H1 (cell line): ENCODE measurements around the gene ADRB1. TPM values are rescaled to one million over a fixed set of nuclear protein-coding genes. Genes with fewer than 3 reads are reported as not detected.

Source experiments
- CTCF ChIA-PET: fragments of 300-600 bp; sonication (Branson Sonifier 250); formaldehyde crosslinking; loops from one replicate; lab custom pipeline; 2021; ENCODE audit not compliant: partially characterized antibody; lab: Charles Lee
- POLR2A ChIA-PET: fragments of 300-600 bp; sonication (Branson Sonifier 250); formaldehyde crosslinking; loops from one replicate; lab custom pipeline; 2021; ENCODE audit warnings: inconsistent platforms; ENCODE audit not compliant: partially characterized antibody; lab: Charles Lee
- DNase-seq, 2 experiments: peaks; one replicate each; pipeline versions ENCODE4 v3.0.0 to v3.0.0-alpha.2; 2010 to 2022; ENCODE audit warnings: low spot score in 2 of 2, low read depth in 1 of 2, mixed read lengths in 1 of 2
- FAIRE-seq: peaks from 2 replicates; lab custom pipeline; 2011; peaks lifted over from hg19 to GRCh38; lab: Jason Lieb, UNC
- H2AFZ ChIP-seq: 2 replicates; pipeline ENCODE4 v1.8.1; 2012; ENCODE audit warnings: low read length, inconsistent platforms
- H2AK5ac ChIP-seq: 2 replicates; pipeline ENCODE4 v1.6.1; 2013; ENCODE audit warnings: low read depth, low read length
- H2BK120ac ChIP-seq: replicated peaks from 2 replicates; pipeline ENCODE3; 2013; ENCODE audit warnings: low read depth, low read length, inconsistent platforms
- H2BK12ac ChIP-seq: 2 replicates; pipeline ENCODE4 v1.6.1; 2013; ENCODE audit warnings: low read depth, low read length
- H2BK15ac ChIP-seq: 2 replicates; pipeline ENCODE4 v1.6.1; 2013; ENCODE audit warnings: low read length
- H2BK20ac ChIP-seq: 2 replicates; pipeline ENCODE4 v1.6.1; 2013; ENCODE audit warnings: low read length
- H2BK5ac ChIP-seq: 2 replicates; pipeline ENCODE4 v1.6.1; 2013; ENCODE audit warnings: low read depth, low read length
- H3K14ac ChIP-seq: 2 replicates; pipeline ENCODE4 v1.6.1; 2013; ENCODE audit warnings: inconsistent platforms; ENCODE audit not compliant: insufficient read length
- H3K18ac ChIP-seq: 2 replicates; pipeline ENCODE4 v1.6.1; 2013; ENCODE audit warnings: low read length; ENCODE audit errors: extremely low read depth
- H3K23ac ChIP-seq: 2 replicates; pipeline ENCODE4 v1.6.1; 2013; ENCODE audit warnings: inconsistent platforms; ENCODE audit not compliant: insufficient read length
- H3K23me2 ChIP-seq: 2 replicates; pipeline ENCODE4 v1.6.1; 2013; ENCODE audit warnings: low read depth, low read length
- H3K27ac ChIP-seq: 2 replicates; pipeline ENCODE4 v1.6.1; 2011; ENCODE audit warnings: low read depth, low read length, inconsistent platforms
- H3K27me3 ChIP-seq, 4 experiments: replicated peaks in 1 of 4; 1 replicate in 1 of 4; 2 replicates in 3 of 4; pipeline versions ENCODE4 v1.6.1 to v1.8.1; 2011 to 2013; ENCODE audit warnings: low read length in 3 of 4, mild to moderate bottlenecking in 3 of 4, inconsistent platforms in 2 of 4, mixed read lengths in 2 of 4, moderate library complexity in 1 of 4; ENCODE audit not compliant: control insufficient read depth in 3 of 4, insufficient read depth in 3 of 4; ENCODE audit errors: extremely low read depth in 1 of 4
- H3K36me3 ChIP-seq, 4 experiments: 2 replicates each; pipeline versions ENCODE4 v1.6.1 to v1.8.1; 2011 to 2013; ENCODE audit warnings: mild to moderate bottlenecking in 4 of 4, low read length in 3 of 4, moderate library complexity in 2 of 4, control low read depth in 1 of 4, inconsistent platforms in 1 of 4; ENCODE audit not compliant: insufficient read depth in 4 of 4, control insufficient read depth in 2 of 4
- H3K4ac ChIP-seq: replicated peaks from 2 replicates; pipeline ENCODE3; 2013; ENCODE audit warnings: low read length, low read depth, mixed read lengths, inconsistent platforms; ENCODE audit not compliant: insufficient read length
- H3K4me1 ChIP-seq, 4 experiments: replicated peaks in 1 of 4; 1 replicate in 1 of 4; 2 replicates in 3 of 4; pipeline versions ENCODE4 v1.6.1 to v1.8.1; 2011 to 2013; ENCODE audit warnings: low read length in 3 of 4, inconsistent platforms in 2 of 4, mixed read lengths in 1 of 4; ENCODE audit not compliant: insufficient read depth in 4 of 4, control insufficient read depth in 3 of 4
- H3K4me2 ChIP-seq, 2 experiments: 2 replicates each; pipeline versions ENCODE4 v1.6.1 to v1.8.1; 2011 to 2013; ENCODE audit warnings: low read depth in 2 of 2, low read length in 2 of 2, control low read depth in 1 of 2, inconsistent platforms in 1 of 2, mild to moderate bottlenecking in 1 of 2; ENCODE audit not compliant: insufficient read depth in 1 of 2
- H3K4me3 ChIP-seq, 4 experiments: fragments of 200-600, 300-600 bp in 1 of 4; sonication (generic), shearing (Covaris generic), sonication (Bioruptor Twin) in 1 of 4; 2 replicates each; pipeline versions ENCODE4 v1.5.1 to v1.8.1; 2011 to 2016; ENCODE audit warnings: low read length in 4 of 4, low read depth in 3 of 4, control low read depth in 2 of 4, inconsistent platforms in 2 of 4, mild to moderate bottlenecking in 2 of 4, mixed read lengths in 1 of 4, moderate library complexity in 1 of 4; ENCODE audit not compliant: insufficient read depth in 2 of 4; ENCODE audit errors: extremely low read depth in 1 of 4
- H3K56ac ChIP-seq: replicated peaks from 2 replicates; pipeline ENCODE3; 2013; ENCODE audit warnings: low read depth, mild to moderate bottlenecking, mixed read lengths, low read length, inconsistent platforms; ENCODE audit not compliant: insufficient read length
- H3K79me1 ChIP-seq: 2 replicates; pipeline ENCODE4 v1.6.1; 2013; ENCODE audit warnings: low read depth, low read length, control low read depth
- H3K79me2 ChIP-seq, 2 experiments: 2 replicates each; pipeline versions ENCODE4 v1.6.1 to v1.8.1; 2012 to 2013; ENCODE audit warnings: low read length in 2 of 2, mild to moderate bottlenecking in 2 of 2, inconsistent platforms in 1 of 2; ENCODE audit not compliant: insufficient read depth in 2 of 2, control insufficient read depth in 1 of 2
- H3K9ac ChIP-seq, 4 experiments: replicated peaks in 1 of 4; 1 replicate in 1 of 4; 2 replicates in 3 of 4; pipeline versions ENCODE4 v1.6.1 to v1.8.1; 2011 to 2013; ENCODE audit warnings: low read depth in 3 of 4, low read length in 3 of 4, control low read depth in 2 of 4, mild to moderate bottlenecking in 2 of 4, moderate library complexity in 2 of 4, inconsistent platforms in 1 of 4; ENCODE audit errors: extremely low read depth in 1 of 4
- H3K9me3 ChIP-seq, 2 experiments: 2 replicates each; pipeline versions ENCODE4 v1.6.1 to v1.8.1; 2012 to 2013; ENCODE audit warnings: mild to moderate bottlenecking in 2 of 2, moderate library complexity in 2 of 2, control low read depth in 1 of 2, inconsistent platforms in 1 of 2, low read depth in 1 of 2, low read length in 1 of 2, mixed read lengths in 1 of 2; ENCODE audit not compliant: insufficient read depth in 2 of 2
- H4K20me1 ChIP-seq, 2 experiments: replicated peaks in 1 of 2; 2 replicates each; pipeline versions ENCODE3 to v1.8.1; 2011 to 2013; ENCODE audit warnings: inconsistent platforms in 2 of 2, low read length in 2 of 2, mild to moderate bottlenecking in 1 of 2; ENCODE audit not compliant: insufficient read depth in 2 of 2, control insufficient read depth in 1 of 2
- H4K5ac ChIP-seq: 2 replicates; pipeline ENCODE4 v1.6.1; 2013; ENCODE audit warnings: low read length, low read depth, mixed read lengths, inconsistent platforms; ENCODE audit not compliant: insufficient read length
- H4K8ac ChIP-seq: 2 replicates; pipeline ENCODE4 v1.8.0; 2013; ENCODE audit warnings: mild to moderate bottlenecking, moderate library complexity, low read length, inconsistent platforms; ENCODE audit not compliant: insufficient read depth; ENCODE audit errors: extremely low read depth
- H4K91ac ChIP-seq: replicated peaks from 2 replicates; pipeline ENCODE3; 2013; ENCODE audit warnings: low read length, mixed read lengths, inconsistent platforms; ENCODE audit not compliant: insufficient read length
- BACH1 ChIP-seq: IDR thresholded peaks from 2 replicates; pipeline ENCODE4 v1.6.1; 2012; ENCODE audit warnings: low read length, improper control_type of control experiment
- BCL11A ChIP-seq, 2 experiments: IDR thresholded peaks; one replicate each; pipeline ENCODE4 v1.6.1; 2011; ENCODE audit warnings: low read depth in 2 of 2, low read length in 2 of 2, mild to moderate bottlenecking in 2 of 2
- CBX8 ChIP-seq: fragments of 300-800, 300-1000 bp; sonication (generic); IDR thresholded peaks from 2 replicates; pipeline ENCODE4 v1.7.1; 2016; ENCODE audit warnings: low read depth, low read length, borderline replicate concordance
- HDAC2 ChIP-seq, 2 experiments: fragments of 300-600 bp in 1 of 2; sonication (generic) in 1 of 2; IDR thresholded peaks; 2 replicates each; pipeline ENCODE4 v1.6.1; 2011 to 2012; ENCODE audit warnings: low read depth in 2 of 2, low read length in 2 of 2, mild to moderate bottlenecking in 2 of 2, moderate library complexity in 2 of 2, borderline replicate concordance in 1 of 2, inconsistent platforms in 1 of 2
- KDM5A ChIP-seq: fragments of 200-600 bp; IDR thresholded peaks from 2 replicates; pipeline ENCODE4 v1.7.1; 2012; ENCODE audit warnings: mild to moderate bottlenecking, low read length, inconsistent platforms, mixed read lengths
- MAFK ChIP-seq: IDR thresholded peaks from 2 replicates; pipeline ENCODE4 v1.6.1; 2012; ENCODE audit warnings: low read depth, mild to moderate bottlenecking, improper control_type of control experiment, low read length
- NRF1 ChIP-seq: IDR thresholded peaks from 2 replicates; pipeline ENCODE4 v1.6.1; 2011; ENCODE audit warnings: mild to moderate bottlenecking, low read depth, low read length, improper control_type of control experiment
- PHF8 ChIP-seq: fragments of 200-600 bp; sonication (generic); conservative IDR thresholded peaks from 2 replicates; pipeline ENCODE4 v1.7.1; 2012; ENCODE audit warnings: low read depth, mild to moderate bottlenecking, inconsistent platforms, low read length, moderate library complexity
- RBBP5 ChIP-seq: IDR thresholded peaks from 2 replicates; pipeline ENCODE4 v1.7.1; 2012; ENCODE audit warnings: low read depth, mild to moderate bottlenecking, inconsistent platforms, low read length, moderate library complexity, borderline replicate concordance
- RXRA ChIP-seq: IDR thresholded peaks from 2 replicates; pipeline ENCODE4 v1.6.1; 2011; ENCODE audit warnings: low read depth, mild to moderate bottlenecking, low read length, moderate library complexity; ENCODE audit not compliant: insufficient read depth
- SP1 ChIP-seq: IDR thresholded peaks from 2 replicates; pipeline ENCODE4 v1.6.1; 2011; ENCODE audit warnings: low read depth, low read length
- TBP ChIP-seq: IDR thresholded peaks from 2 replicates; pipeline ENCODE4 v1.6.1; 2011; ENCODE audit warnings: low read depth, low read length, improper control_type of control experiment
- YY1 ChIP-seq: IDR thresholded peaks from 2 replicates; pipeline ENCODE4 v1.6.1; 2011; ENCODE audit warnings: low read depth, mild to moderate bottlenecking, low read length
- WGBS, 2 experiments: shearing (Covaris generic) in 1 of 2; methylation state at CpG; one replicate each; pipeline versions ENCODE4 v1.1.6 to v1.1.7; 2013 to 2015; ENCODE audit warnings: low lambda C conversion rate in 2 of 2, mixed read lengths in 2 of 2, inconsistent platforms in 1 of 2, low coverage in 1 of 2, missing lambda C conversion rate in 1 of 2; ENCODE audit not compliant: insufficient replicate concordance in 2 of 2, insufficient coverage in 1 of 2, insufficient read length in 1 of 2; ENCODE audit errors: extremely low coverage in 1 of 2, missing lambda C conversion rate in 1 of 2; 5-methylcytosine and 5-hydroxymethylcytosine counted together
- polyA plus RNA-seq, 7 experiments: library from polyadenylated mRNA; depleted of rRNA in 3 of 7; stranded (reverse) in 5 of 7; unstranded in 2 of 7; fragments of >200 nt in 5 of 7; fragments of 200-250 nt in 2 of 7; gene quantifications; 1 replicate in 5 of 7; 2 replicates in 1 of 7; 4 replicates in 1 of 7; pipeline versions ENCODE4 v1.2.1 to v1.2.3, GENCODE V29; 2011 to 2013; ENCODE audit warnings: missing spikeins in 2 of 7, mixed read lengths in 2 of 7
- total RNA-seq: library from RNA; stranded (reverse); fragmentation: NEBNext Ultra II Directional; extraction: Animal tissue kit (Norgen Biotek cat#: 25700); gene quantifications from 2 replicates; pipeline ENCODE4 v1.2.1, GENCODE V29; 2021

Gene ADRB1
- total and polyA plus RNA-seq, 2 of the 8 experiments (the other 6 are each of a cell fraction or from before 2014, with no cell fraction given), result 0.14 to 0.48 TPM

DNA sequence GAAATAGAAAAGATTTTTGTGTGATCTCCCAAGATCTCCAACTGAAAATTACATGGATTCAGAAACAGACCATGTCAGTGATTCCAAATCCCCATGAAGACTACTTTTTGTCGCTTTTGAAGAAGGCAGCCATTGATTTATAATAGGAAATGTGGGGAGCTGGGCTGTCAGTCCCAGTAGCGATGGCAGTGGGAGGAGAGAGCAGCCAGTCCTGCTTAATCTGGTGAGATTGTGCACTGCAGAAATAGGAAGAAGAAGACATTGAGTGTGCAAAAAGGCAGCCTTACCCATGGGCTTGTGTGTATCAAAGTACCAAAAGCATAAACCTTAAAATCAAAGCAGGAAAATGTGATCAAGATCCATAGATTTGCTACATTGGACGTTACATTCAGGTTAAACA is 4.8 kb downstream of the ADRB1 start:
- Histone ChIP-seq H3K56ac (no peak overlapping the region), H4K20me1 (peaks cover 0 to 7% of the 10 kb centered on the region in 2 experiments), H2AK5ac (no peak overlapping the region), H3K18ac (no peak overlapping the region), H3K14ac (no peak overlapping the region), H3K23me2 (peaks cover 14% of the 10 kb centered on the region; the same call in 1 of the 2 replicates), H3K36me3 (peaks cover 0 to 12% (median 0%) of the 10 kb centered on the region in 4 experiments; a peak in 1 of 8 replicates), H3K9ac (no peak overlapping the region), H2AFZ (no peak overlapping the region), H3K27me3 (peaks cover 29 to 37% (median 34%) of the 10 kb centered on the region in 4 experiments), H2BK12ac (no peak overlapping the region), H3K4me3 (no peak overlapping the region), H2BK20ac (no peak overlapping the region)
- DNase-seq (no peak), FAIRE-seq (no peak)
- WGBS, 2 experiments, result 78% methylated on average over 3 of the region's 3 CpGs; no CpG with 5 or more reads in 1 of the 2 experiments
- POLR2A ChIA-PET, result no interaction called here
- TF ChIP-seq MAFK, result no peak
- TF ChIP-seq BACH1, result no peak
- no peak for TF ChIP-seq HDAC2 (IDR thresholded peaks at IDR 0.05; ENCODE audit: borderline replicate concordance in 1 of 2, low read depth in 2 of 2, low read length in 2 of 2)
- TF ChIP-seq TBP, result no peak
- TF ChIP-seq RBBP5, result no peak
- no peak for TF ChIP-seq SP1
- no peak for TF ChIP-seq YY1
- TF ChIP-seq CBX8, result no peak
- no peak for TF ChIP-seq NRF1
- no peak for TF ChIP-seq KDM5A
- no peak for TF ChIP-seq BCL11A (IDR thresholded peaks at IDR 0.05; ENCODE audit: low read depth in 2 of 2, low read length in 2 of 2)
- no peak for TF ChIP-seq RXRA
- no peak for TF ChIP-seq PHF8
- TF ChIP-seq, all 59 proteins: peak for 0
- Histone ChIP-seq H3K9me3 (peaks cover 0 to 8% of the 10 kb centered on the region in 2 experiments; a peak in 1 of 4 replicates), H3K4me2 (no peak overlapping the region), H2BK120ac (no peak overlapping the region), H3K79me2 (no peaks in the 10 kb centered on the region), H2BK15ac (no peak overlapping the region), H4K8ac (no peak overlapping the region), H3K79me1 (no peaks in the 10 kb centered on the region), H3K4ac (no peak overlapping the region), H4K91ac (no peak overlapping the region), H4K5ac (no peak overlapping the region), H3K4me1 (peaks cover 0 to 10% (median 3%) of the 10 kb centered on the region in 4 experiments; a peak in 4 of 7 replicates), H3K27ac (no peak overlapping the region), H2BK5ac (no peak overlapping the region), H3K23ac (no peak overlapping the region)
- CTCF ChIA-PET, result interaction anchor here (0.6 kb wide), 1 partner anchor 53 kb away, joined by 3 read pairs; no protein-coding TSS in a partner anchor
